SK-N-SH (cell line): Measurements from ENCODE around the gene MYCBP. TPM values are rescaled to one million over a fixed set of nuclear protein-coding genes. Genes with fewer than 3 reads are reported as not detected.

Source experiments
- CTCF ChIA-PET: fragments of 300-600, 350-600 bp; formaldehyde crosslinking; extraction: SDS; loops from one replicate; lab custom pipeline; 2021; lab: Yijun Ruan, JAX
- POLR2A ChIA-PET: fragments of 350-600 bp; sonication (Branson Sonifier 250); formaldehyde crosslinking; extraction: SDS; loops from one replicate; lab custom pipeline; 2020; ENCODE audit warnings: antibody characterized with exemption, inconsistent platforms; lab: Yijun Ruan, JAX
- DNase-seq: peaks from one replicate; pipeline ENCODE4 v3.0.0; 2012
- H2AFZ ChIP-seq: fragments of 200-600 bp; sonication (generic); 2 replicates; pipeline ENCODE4 v1.8.1; 2016; ENCODE audit warnings: antibody characterized with exemption, mild to moderate bottlenecking, low read depth
- H3F3A ChIP-seq: fragments of 200-600 bp; sonication (generic); replicated peaks from 2 replicates; pipeline ENCODE3; 2016; ENCODE audit warnings: antibody characterized with exemption, mild to moderate bottlenecking; ENCODE audit not compliant: insufficient read depth
- H3K27ac ChIP-seq, 2 experiments: fragments of 200-500 bp in 1 of 2; fragments of 200-600 bp in 1 of 2; sonication (Bioruptor generic) in 1 of 2; sonication (generic), shearing (Covaris generic) in 1 of 2; 2 replicates each; pipeline versions ENCODE4 v1.5.1 to v1.6.1; 2014 to 2016; ENCODE audit warnings: low read depth in 2 of 2, inconsistent platforms in 1 of 2, low read length in 1 of 2, mild to moderate bottlenecking in 1 of 2, mixed read lengths in 1 of 2
- H3K27me3 ChIP-seq: fragments of 200-600 bp; sonication (generic), shearing (Covaris generic); 2 replicates; pipeline ENCODE4 v1.6.1; 2016; ENCODE audit warnings: mixed run types; ENCODE audit not compliant: insufficient read depth
- H3K36me3 ChIP-seq, 2 experiments: fragments of 200-500 bp in 1 of 2; fragments of 200-600 bp in 1 of 2; sonication (Bioruptor generic) in 1 of 2; sonication (generic) in 1 of 2; replicated peaks in 1 of 2; 2 replicates each; pipeline versions ENCODE3 to v1.5.1; 2014 to 2016; ENCODE audit warnings: low read length in 1 of 2, mild to moderate bottlenecking in 1 of 2; ENCODE audit not compliant: insufficient read depth in 2 of 2, control insufficient read depth in 1 of 2
- H3K4me1 ChIP-seq, 2 experiments: fragments of 200-500 bp in 1 of 2; fragments of 200-600 bp in 1 of 2; sonication (Bioruptor generic) in 1 of 2; sonication (generic), shearing (Covaris generic) in 1 of 2; 2 replicates each; pipeline versions ENCODE4 v1.5.1 to v1.6.1; 2014 to 2016; ENCODE audit warnings: low read depth in 1 of 2, low read length in 1 of 2, mixed run types in 1 of 2; ENCODE audit not compliant: insufficient read depth in 2 of 2, control insufficient read depth in 1 of 2
- H3K4me2 ChIP-seq: fragments of 200-600 bp; sonication (generic), shearing (Covaris generic); 2 replicates; pipeline ENCODE4 v1.6.1; 2017; ENCODE audit warnings: mixed run types
- H3K4me3 ChIP-seq, 2 experiments: fragments of 200-500 bp in 1 of 2; fragments of 200-600 bp in 1 of 2; sonication (Bioruptor generic) in 1 of 2; sonication (generic), shearing (Covaris generic) in 1 of 2; 2 replicates each; pipeline versions ENCODE4 v1.5.1 to v1.8.1; 2014 to 2016; ENCODE audit warnings: low read depth in 2 of 2, inconsistent platforms in 1 of 2, low read length in 1 of 2, mild to moderate bottlenecking in 1 of 2, mixed read lengths in 1 of 2, moderate library complexity in 1 of 2
- H3K79me2 ChIP-seq: fragments of 200-600 bp; sonication (generic); 2 replicates; pipeline ENCODE4 v1.8.1; 2017; ENCODE audit warnings: mild to moderate bottlenecking; ENCODE audit not compliant: insufficient read depth
- H3K9ac ChIP-seq: fragments of 200-600 bp; sonication (generic); 2 replicates; pipeline ENCODE4 v1.6.1; 2017; ENCODE audit warnings: mixed run types
- H3K9me2 ChIP-seq: fragments of 200-600 bp; sonication (generic); 2 replicates; pipeline ENCODE4 v1.6.1; 2017; ENCODE audit warnings: mixed run types
- H3K9me3 ChIP-seq: fragments of 200-600 bp; sonication (generic); 2 replicates; pipeline ENCODE4 v1.6.1; 2017; ENCODE audit warnings: mixed run types, mild to moderate bottlenecking, moderate library complexity
- H4K20me1 ChIP-seq: fragments of 200-600 bp; sonication (generic); 2 replicates; pipeline ENCODE4 v1.6.1; 2017; ENCODE audit warnings: mild to moderate bottlenecking, mixed run types; ENCODE audit not compliant: insufficient read depth
- EZH2phosphoT487 ChIP-seq: fragments of 200-600 bp; sonication (generic); IDR thresholded peaks from 2 replicates; pipeline ENCODE4 v1.6.1; 2017; ENCODE audit warnings: low read depth, mixed run types, mild to moderate bottlenecking, antibody characterized with exemption, moderate library complexity, borderline replicate concordance
- FOXJ3 ChIP-seq: sonication (generic); formaldehyde crosslinking; IDR thresholded peaks from 2 replicates; pipeline ENCODE4 v1.5.1; 2020; ENCODE audit warnings: mild to moderate bottlenecking, missing genetic modification reagents
- GABPA ChIP-seq: IDR thresholded peaks from 2 replicates; pipeline ENCODE4 v1.4.0; 2012; ENCODE audit warnings: low read depth, mild to moderate bottlenecking
- NFIC ChIP-seq: IDR thresholded peaks from 2 replicates; pipeline ENCODE4 v1.4.0; 2012; ENCODE audit warnings: borderline replicate concordance
- NRF1 ChIP-seq: IDR thresholded peaks from 2 replicates; pipeline ENCODE4 v1.6.1; 2012; ENCODE audit warnings: low read depth, mild to moderate bottlenecking, low read length
- POLR2AphosphoS5 ChIP-seq: IDR thresholded peaks from 2 replicates; pipeline ENCODE4 v1.6.1; 2012; ENCODE audit warnings: low read depth, low read length
- RFX5 ChIP-seq: IDR thresholded peaks from 2 replicates; pipeline ENCODE4 v1.6.1; 2012; ENCODE audit warnings: mild to moderate bottlenecking, improper control_type of control experiment, low read length
- RXRA ChIP-seq: IDR thresholded peaks from 2 replicates; pipeline ENCODE4 v1.4.0; 2012; ENCODE audit warnings: low read depth, mild to moderate bottlenecking, borderline replicate concordance
- TAF1 ChIP-seq: IDR thresholded peaks from 2 replicates; pipeline ENCODE4 v1.6.1; 2012; ENCODE audit warnings: low read depth, mild to moderate bottlenecking, low read length, moderate library complexity, borderline replicate concordance
- WGBS: methylation state at CpG from one replicate; pipeline ENCODE4 v1.1.6; 2017; ENCODE audit warnings: low lambda C conversion rate; 5-methylcytosine and 5-hydroxymethylcytosine counted together
- polyA plus RNA-seq, 3 experiments: library from polyadenylated mRNA; depleted of rRNA; stranded (reverse); fragments of >200 nt; gene quantifications; 2 replicates each; pipeline ENCODE4 v1.2.3, GENCODE V29; 2012
- TF ChIP-seq, protein P1 (sequence below): IDR thresholded peaks from 2 replicates; pipeline ENCODE4; 2012
- TF ChIP-seq, protein P2 (sequence below): IDR thresholded peaks from 2 replicates; pipeline ENCODE4 v1.4.0; 2012; ENCODE audit warnings: low read depth, borderline replicate concordance
- TF ChIP-seq, protein P3 (sequence below): IDR thresholded peaks from 2 replicates; pipeline ENCODE4 v1.4.0; 2012; ENCODE audit warnings: low read depth, borderline replicate concordance
- TF ChIP-seq, protein P4 (sequence below): fragments of 200-600 bp; sonication (generic); IDR thresholded peaks from 2 replicates; pipeline ENCODE4 v1.6.1; 2017; ENCODE audit warnings: antibody characterized with exemption, mild to moderate bottlenecking, moderate library complexity
- TF ChIP-seq, protein P5 (sequence below): IDR thresholded peaks from 2 replicates; pipeline ENCODE4 v1.6.1; 2012; ENCODE audit warnings: mild to moderate bottlenecking, low read depth, low read length, moderate library complexity

Gene MYCBP
- polyA plus RNA-seq, 1 of the 3 experiments (the other 2 are of a cell fraction), result 16.0 TPM

DNA sequence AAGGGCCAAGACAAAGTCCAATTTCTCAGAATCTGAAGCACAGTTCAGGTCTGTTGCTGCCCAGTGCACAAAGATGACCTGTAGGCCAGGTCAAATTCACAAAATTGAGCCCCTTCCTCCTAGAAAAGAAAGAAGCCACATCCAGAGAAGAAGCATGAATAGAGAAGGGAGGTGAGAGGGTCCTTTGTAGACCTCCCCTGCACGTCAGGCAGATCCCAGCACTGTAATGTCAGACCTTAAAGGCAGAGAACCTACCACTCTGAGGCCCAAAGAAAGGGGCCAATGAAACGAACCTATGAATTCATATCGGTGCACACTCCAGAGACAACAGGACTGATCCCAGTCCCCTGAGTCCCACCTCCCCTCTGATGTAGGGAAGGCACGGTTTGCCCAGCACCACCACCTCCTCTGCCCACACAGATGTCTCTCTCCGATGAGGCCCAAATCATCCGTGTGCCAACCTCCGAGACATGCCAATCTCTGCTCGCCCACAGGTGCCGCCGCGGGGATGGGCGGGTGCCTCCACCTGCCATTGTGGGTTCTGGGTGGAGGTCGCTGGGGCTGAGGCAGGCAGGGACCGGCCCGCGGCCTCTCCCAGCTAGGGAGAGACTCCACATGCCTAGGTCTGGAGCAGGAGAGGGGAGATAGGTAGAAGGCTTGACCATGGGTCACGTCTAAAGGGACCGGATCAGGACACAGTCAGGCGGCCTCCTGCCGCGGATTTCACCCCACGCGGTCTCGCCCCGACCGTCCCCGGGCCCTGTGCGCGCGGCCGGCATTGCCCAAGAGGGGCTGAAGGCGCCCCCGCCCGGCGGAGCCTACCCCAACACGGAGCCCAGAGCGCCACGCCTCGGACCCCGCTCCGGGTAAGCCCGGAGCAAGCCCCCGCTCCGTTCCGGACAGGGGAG lies 55.6 kb downstream of the MYCBP start:
- Histone ChIP-seq H3F3A (no peaks in the 10 kb centered on the region), H3K4me2 (peak overlapping the region; percentile 41; the same call in 1 of the 2 replicates), H3K9ac (no peak overlapping the region), H3K4me3 (peak overlapping the region in 1 of 2 experiments; percentile 35; a peak in 2 of 4 replicates), H3K9me2 (no peaks in the 10 kb centered on the region), H3K79me2 (no peaks in the 10 kb centered on the region), H3K4me1 (peaks cover 0 to 2% of the 10 kb centered on the region in 2 experiments; a peak in 1 of 4 replicates), H3K9me3 (no peaks in the 10 kb centered on the region), H3K27ac (no peak overlapping the region), H3K36me3 (no peaks in the 10 kb centered on the region), H2AFZ (no peak overlapping the region), H4K20me1 (no peaks in the 10 kb centered on the region), H3K27me3 (peaks cover 93% of the 10 kb centered on the region)
- TF ChIP-seq, protein P1, sequence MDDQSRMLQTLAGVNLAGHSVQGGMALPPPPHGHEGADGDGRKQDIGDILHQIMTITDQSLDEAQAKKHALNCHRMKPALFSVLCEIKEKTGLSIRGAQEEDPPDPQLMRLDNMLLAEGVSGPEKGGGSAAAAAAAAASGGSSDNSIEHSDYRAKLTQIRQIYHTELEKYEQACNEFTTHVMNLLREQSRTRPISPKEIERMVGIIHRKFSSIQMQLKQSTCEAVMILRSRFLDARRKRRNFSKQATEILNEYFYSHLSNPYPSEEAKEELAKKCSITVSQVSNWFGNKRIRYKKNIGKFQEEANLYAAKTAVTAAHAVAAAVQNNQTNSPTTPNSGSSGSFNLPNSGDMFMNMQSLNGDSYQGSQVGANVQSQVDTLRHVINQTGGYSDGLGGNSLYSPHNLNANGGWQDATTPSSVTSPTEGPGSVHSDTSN, result no peak
- no peak for TF ChIP-seq NFIC
- no peak for TF ChIP-seq TAF1
- TF ChIP-seq, protein P2, sequence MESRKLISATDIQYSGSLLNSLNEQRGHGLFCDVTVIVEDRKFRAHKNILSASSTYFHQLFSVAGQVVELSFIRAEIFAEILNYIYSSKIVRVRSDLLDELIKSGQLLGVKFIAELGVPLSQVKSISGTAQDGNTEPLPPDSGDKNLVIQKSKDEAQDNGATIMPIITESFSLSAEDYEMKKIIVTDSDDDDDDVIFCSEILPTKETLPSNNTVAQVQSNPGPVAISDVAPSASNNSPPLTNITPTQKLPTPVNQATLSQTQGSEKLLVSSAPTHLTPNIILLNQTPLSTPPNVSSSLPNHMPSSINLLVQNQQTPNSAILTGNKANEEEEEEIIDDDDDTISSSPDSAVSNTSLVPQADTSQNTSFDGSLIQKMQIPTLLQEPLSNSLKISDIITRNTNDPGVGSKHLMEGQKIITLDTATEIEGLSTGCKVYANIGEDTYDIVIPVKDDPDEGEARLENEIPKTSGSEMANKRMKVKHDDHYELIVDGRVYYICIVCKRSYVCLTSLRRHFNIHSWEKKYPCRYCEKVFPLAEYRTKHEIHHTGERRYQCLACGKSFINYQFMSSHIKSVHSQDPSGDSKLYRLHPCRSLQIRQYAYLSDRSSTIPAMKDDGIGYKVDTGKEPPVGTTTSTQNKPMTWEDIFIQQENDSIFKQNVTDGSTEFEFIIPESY, result no peak
- TF ChIP-seq NRF1, result no peak
- no peak for TF ChIP-seq FOXJ3
- no peak for DNase-seq
- CTCF ChIA-PET, result interaction anchor here (0.9 to 3.0 kb wide), 8 partner anchors 9 to 209 kb away, joined by 3 to 19 read pairs (median 3); no protein-coding TSS in a partner anchor
- 61% methylated on average over 8 of the region's 45 CpGs for WGBS
- POLR2A ChIA-PET, result no interaction called here

DNA sequence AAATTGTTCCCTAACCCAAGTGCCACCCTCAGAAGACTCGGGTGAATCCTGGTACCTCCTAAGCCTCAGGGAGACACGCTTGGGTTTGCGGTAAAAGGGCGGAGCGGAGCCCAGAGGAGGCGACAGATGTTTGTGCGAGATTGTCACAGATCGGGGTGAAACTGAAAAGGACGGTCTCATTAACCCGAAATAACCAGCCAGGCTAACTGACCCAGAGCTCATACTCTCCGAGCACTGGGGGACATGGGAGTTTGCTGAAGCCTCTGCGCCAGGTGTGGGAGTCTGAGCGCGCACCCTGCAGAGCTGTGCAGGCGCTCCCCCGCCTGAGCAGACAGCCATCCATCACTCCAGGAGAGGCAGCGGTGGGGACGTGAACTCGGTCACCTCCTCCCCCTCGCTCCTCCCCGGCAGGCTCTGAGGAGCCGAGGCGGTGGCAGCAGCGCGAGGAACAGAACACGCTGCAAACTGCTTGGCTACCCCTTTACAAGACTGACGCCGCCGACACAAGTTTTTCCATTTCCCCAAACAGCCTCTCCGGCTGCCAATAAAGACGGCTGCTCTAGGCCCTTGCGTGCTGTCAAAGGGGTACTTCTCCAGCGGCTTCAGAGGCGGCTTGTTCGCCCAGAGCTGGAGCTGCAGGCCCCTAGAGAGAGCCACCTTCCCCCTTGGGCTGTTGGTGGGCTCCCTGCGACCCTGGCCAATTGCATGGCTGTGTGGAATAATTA lies 57.1 kb downstream of the MYCBP start:
- Histone ChIP-seq H3K79me2 (no peaks in the 10 kb centered on the region), H3F3A (no peaks in the 10 kb centered on the region), H3K27me3 (peaks cover 83% of the 10 kb centered on the region), H3K9me2 (no peaks in the 10 kb centered on the region), H3K9ac (no peak overlapping the region), H3K4me3 (no peak overlapping the region), H3K27ac (no peak overlapping the region), H3K36me3 (no peaks in the 10 kb centered on the region), H2AFZ (no peak overlapping the region), H3K4me2 (no peak overlapping the region), H3K9me3 (no peaks in the 10 kb centered on the region), H3K4me1 (peaks cover 0 to 2% of the 10 kb centered on the region in 2 experiments; a peak in 1 of 4 replicates), H4K20me1 (no peaks in the 10 kb centered on the region)
- CTCF ChIA-PET, result interaction anchor here (1.4 kb wide), 1 partner anchor 11 kb away, joined by 3 read pairs; no protein-coding TSS in a partner anchor
- 6% methylated on average over 16 of the region's 36 CpGs for WGBS
- POLR2A ChIA-PET, result no interaction called here
- no peak for DNase-seq
- TF ChIP-seq, protein P3, sequence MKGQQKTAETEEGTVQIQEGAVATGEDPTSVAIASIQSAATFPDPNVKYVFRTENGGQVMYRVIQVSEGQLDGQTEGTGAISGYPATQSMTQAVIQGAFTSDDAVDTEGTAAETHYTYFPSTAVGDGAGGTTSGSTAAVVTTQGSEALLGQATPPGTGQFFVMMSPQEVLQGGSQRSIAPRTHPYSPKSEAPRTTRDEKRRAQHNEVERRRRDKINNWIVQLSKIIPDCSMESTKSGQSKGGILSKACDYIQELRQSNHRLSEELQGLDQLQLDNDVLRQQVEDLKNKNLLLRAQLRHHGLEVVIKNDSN, result no peak
- TF ChIP-seq POLR2AphosphoS5 (no peak), GABPA (no peak), RFX5 (no peak), EZH2phosphoT487 (no peak), RXRA (no peak)
- TF ChIP-seq, protein P4, sequence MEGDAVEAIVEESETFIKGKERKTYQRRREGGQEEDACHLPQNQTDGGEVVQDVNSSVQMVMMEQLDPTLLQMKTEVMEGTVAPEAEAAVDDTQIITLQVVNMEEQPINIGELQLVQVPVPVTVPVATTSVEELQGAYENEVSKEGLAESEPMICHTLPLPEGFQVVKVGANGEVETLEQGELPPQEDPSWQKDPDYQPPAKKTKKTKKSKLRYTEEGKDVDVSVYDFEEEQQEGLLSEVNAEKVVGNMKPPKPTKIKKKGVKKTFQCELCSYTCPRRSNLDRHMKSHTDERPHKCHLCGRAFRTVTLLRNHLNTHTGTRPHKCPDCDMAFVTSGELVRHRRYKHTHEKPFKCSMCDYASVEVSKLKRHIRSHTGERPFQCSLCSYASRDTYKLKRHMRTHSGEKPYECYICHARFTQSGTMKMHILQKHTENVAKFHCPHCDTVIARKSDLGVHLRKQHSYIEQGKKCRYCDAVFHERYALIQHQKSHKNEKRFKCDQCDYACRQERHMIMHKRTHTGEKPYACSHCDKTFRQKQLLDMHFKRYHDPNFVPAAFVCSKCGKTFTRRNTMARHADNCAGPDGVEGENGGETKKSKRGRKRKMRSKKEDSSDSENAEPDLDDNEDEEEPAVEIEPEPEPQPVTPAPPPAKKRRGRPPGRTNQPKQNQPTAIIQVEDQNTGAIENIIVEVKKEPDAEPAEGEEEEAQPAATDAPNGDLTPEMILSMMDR, result no peak
- TF ChIP-seq, protein P5, sequence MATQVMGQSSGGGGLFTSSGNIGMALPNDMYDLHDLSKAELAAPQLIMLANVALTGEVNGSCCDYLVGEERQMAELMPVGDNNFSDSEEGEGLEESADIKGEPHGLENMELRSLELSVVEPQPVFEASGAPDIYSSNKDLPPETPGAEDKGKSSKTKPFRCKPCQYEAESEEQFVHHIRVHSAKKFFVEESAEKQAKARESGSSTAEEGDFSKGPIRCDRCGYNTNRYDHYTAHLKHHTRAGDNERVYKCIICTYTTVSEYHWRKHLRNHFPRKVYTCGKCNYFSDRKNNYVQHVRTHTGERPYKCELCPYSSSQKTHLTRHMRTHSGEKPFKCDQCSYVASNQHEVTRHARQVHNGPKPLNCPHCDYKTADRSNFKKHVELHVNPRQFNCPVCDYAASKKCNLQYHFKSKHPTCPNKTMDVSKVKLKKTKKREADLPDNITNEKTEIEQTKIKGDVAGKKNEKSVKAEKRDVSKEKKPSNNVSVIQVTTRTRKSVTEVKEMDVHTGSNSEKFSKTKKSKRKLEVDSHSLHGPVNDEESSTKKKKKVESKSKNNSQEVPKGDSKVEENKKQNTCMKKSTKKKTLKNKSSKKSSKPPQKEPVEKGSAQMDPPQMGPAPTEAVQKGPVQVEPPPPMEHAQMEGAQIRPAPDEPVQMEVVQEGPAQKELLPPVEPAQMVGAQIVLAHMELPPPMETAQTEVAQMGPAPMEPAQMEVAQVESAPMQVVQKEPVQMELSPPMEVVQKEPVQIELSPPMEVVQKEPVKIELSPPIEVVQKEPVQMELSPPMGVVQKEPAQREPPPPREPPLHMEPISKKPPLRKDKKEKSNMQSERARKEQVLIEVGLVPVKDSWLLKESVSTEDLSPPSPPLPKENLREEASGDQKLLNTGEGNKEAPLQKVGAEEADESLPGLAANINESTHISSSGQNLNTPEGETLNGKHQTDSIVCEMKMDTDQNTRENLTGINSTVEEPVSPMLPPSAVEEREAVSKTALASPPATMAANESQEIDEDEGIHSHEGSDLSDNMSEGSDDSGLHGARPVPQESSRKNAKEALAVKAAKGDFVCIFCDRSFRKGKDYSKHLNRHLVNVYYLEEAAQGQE, result no peak
